ENCODE measurements around the gene REXO1. TPM values are rescaled to one million over a fixed set of nuclear protein-coding genes. Genes with fewer than 3 reads are reported as not detected.
"Not testable (repeated sequence)": the region's sequence is repeated elsewhere in the genome, so short reads cannot be mapped to it uniquely, and the experiment has no call there.

The REXO1 gene
- total RNA-seq, 1 experiment from 2014 or later: 61.1 TPM

GRCh38 chr19:1888385-1888784 lies 40.1 kb upstream of the REXO1 start (continued):
- TF ChIP-seq ZNF512 (CRISPR knock-in tag; IDR thresholded peaks at IDR 0.05; ENCODE audit: borderline replicate concordance) (no peak), SOX15 (CRISPR knock-in tag; IDR thresholded peaks at IDR 0.05) (no peak)

GRCh38 chr19:1886360-1886759 lies 38.1 kb upstream of the REXO1 start:
- ATAC-seq; H3K9me3 Mint-ChIP-seq; DNase-seq (ENCODE audit: low spot score); POLR2A ChIA-PET; H3K4me3 Mint-ChIP-seq; H3K27ac Mint-ChIP-seq; H3K27me3 Mint-ChIP-seq (ENCODE audit: low read depth); H3K36me3 Mint-ChIP-seq: not testable (repeated sequence)
- CTCF ChIA-PET: interaction anchor here (2.8 kb wide), 1 partner anchor 22 kb away, joined by 14 read pairs; no protein-coding TSS in a partner anchor
- peaks cover 27% of the 10 kb centered on the region for H3K4me1 Mint-ChIP-seq

- DNase-seq (ENCODE audit: low spot score) (peak; percentile 94), ATAC-seq (peak; percentile 84)
- H3K27me3 Mint-ChIP-seq (ENCODE audit: low read depth); H3K9me3 Mint-ChIP-seq; H3K36me3 Mint-ChIP-seq: not testable (repeated sequence)
- POLR2A ChIA-PET: interaction anchor here (1.1 kb wide), 2 partner anchors 9 to 10 kb away, joined by 4 to 5 read pairs; no protein-coding TSS in a partner anchor
- H3K27ac Mint-ChIP-seq: peak within 1 kb of the TSS; percentile 91
- H3K4me3 Mint-ChIP-seq: peak within 1 kb of the TSS; percentile 98
- H3K4me1 Mint-ChIP-seq: peaks cover 27% of the 10 kb centered on the region
- CTCF ChIA-PET: interaction anchor here (0.7 to 2.8 kb wide), 8 partner anchors 9 to 156 kb away, joined by 3 to 14 read pairs (median 4); no protein-coding TSS in a partner anchor
- TF ChIP-seq CREB1 (CRISPR knock-in tag; IDR thresholded peaks at IDR 0.05) (0 out of 2 replicates have a peak, but pooled peaks have one; percentile 37), HMGXB4 (CRISPR knock-in tag; IDR thresholded peaks at IDR 0.05) (peak; percentile 33; the same call in 1 of the 2 replicates), E2F5 (CRISPR knock-in tag; IDR thresholded peaks at IDR 0.05) (0 out of 2 replicates have a peak, but pooled peaks have one; percentile 60), ETV6 (CRISPR knock-in tag; IDR thresholded peaks at IDR 0.05) (0 out of 2 replicates have a peak, but pooled peaks have one; percentile 4), FOXK1 (CRISPR knock-in tag; IDR thresholded peaks at IDR 0.05) (0 out of 2 replicates have a peak, but pooled peaks have one; percentile 36), GABPB1 (CRISPR knock-in tag; IDR thresholded peaks at IDR 0.05) (peak; percentile 79; the same call in 1 of the 2 replicates), SP1 (CRISPR knock-in tag; conservative IDR thresholded peaks at IDR 0.05) (peak; percentile 95), CREM (CRISPR knock-in tag; IDR thresholded peaks at IDR 0.05) (peak; percentile 91)
These were observed 37.3 kb upstream of the REXO1 start, which contains the start of gene ABHD17A for GRCh38 chr19:1885398-1886119. TSS of gene ABHD17A (minus strand) at chr19:1885496. CDS start at chr19:1881566, 3,930 bp downstream.

GRCh38 chr19:1884719-1885334 lies 36.5 kb upstream of the REXO1 start:
- no peaks in the 10 kb centered on the region for H3K9me3 Mint-ChIP-seq
- POLR2A ChIA-PET: interaction anchor here (1.1 kb wide), 2 partner anchors 9 to 10 kb away, joined by 4 to 5 read pairs; no protein-coding TSS in a partner anchor
- H3K36me3 Mint-ChIP-seq: no peaks in the 10 kb centered on the region
- peaks cover 2% of the 10 kb centered on the region; the same call in 1 of the 2 replicates for H3K27me3 Mint-ChIP-seq (ENCODE audit: low read depth)
- peaks cover 27% of the 10 kb centered on the region for H3K4me1 Mint-ChIP-seq
- H3K27ac Mint-ChIP-seq: peak overlapping the region; percentile 91
- CTCF ChIA-PET: interaction anchor here (0.7 to 2.8 kb wide), 8 partner anchors 8 to 157 kb away, joined by 3 to 14 read pairs (median 4); no protein-coding TSS in a partner anchor
- H3K4me3 Mint-ChIP-seq: peak overlapping the region; percentile 98
- DNase-seq (ENCODE audit: low spot score): no peak
- peak; percentile 17; the same call in 1 of the 2 replicates for TF ChIP-seq ARID4B (CRISPR knock-in tag; IDR thresholded peaks at IDR 0.05; ENCODE audit: borderline replicate concordance)
- TF ChIP-seq HMGA2 (CRISPR knock-in tag; IDR thresholded peaks at IDR 0.05): no peak
- TF ChIP-seq HMGXB4 (CRISPR knock-in tag; IDR thresholded peaks at IDR 0.05): 0 out of 2 replicates have a peak, but pooled peaks have one; percentile 12
- ATAC-seq: peak; percentile 12

Data from WTC11 (cell line).